GM12878 (cell line): ENCODE data around the gene SINHCAF. TPM values are rescaled to one million over a fixed set of nuclear protein-coding genes. Genes with fewer than 3 reads are reported as not detected.

Experiments
- ATAC-seq: fragments of 200-7000 bp; cut with Tn5 transposase; 3 replicates; pipeline ENCODE4 v1.9.1; 2020; ENCODE audit warnings: mild to moderate bottlenecking, moderate library complexity
- BruUV-seq: library from RNA; stranded (reverse); fragments of 400-500 nt; replicated peaks from 2 replicates; lab custom pipeline; 2021; lab: Mats Ljungman, UMichigan
- CTCF ChIA-PET: fragments of 300-600 bp; sonication (Branson Sonifier 250); formaldehyde crosslinking; extraction: SDS; loops from one replicate; lab custom pipeline; 2021; ENCODE audit warnings: inconsistent platforms; lab: Yijun Ruan, JAX
- POLR2A ChIA-PET: fragments of 350-600 bp; formaldehyde crosslinking; extraction: SDS; loops from one replicate; lab custom pipeline; 2021; ENCODE audit warnings: inconsistent platforms; lab: Charles Lee
- RAD21 ChIA-PET: fragments of 300-600 bp; sonication (Branson Sonifier 250); formaldehyde crosslinking; loops from one replicate; lab custom pipeline; 2023; ENCODE audit warnings: antibody characterized with exemption; ENCODE audit not compliant: unreplicated experiment; lab: Charles Lee
- SMC1A ChIA-PET: fragments of 300-600 bp; sonication (Branson Sonifier 250); formaldehyde crosslinking; loops from one replicate; lab custom pipeline; 2023; ENCODE audit not compliant: unreplicated experiment, uncharacterized antibody; lab: Charles Lee
- DNase-seq: peaks from one replicate; pipeline ENCODE4 v3.0.0-alpha.2; 2011; ENCODE audit warnings: low read depth, low spot score
- FAIRE-seq: peaks from 3 replicates; lab custom pipeline; 2011; peaks lifted over from hg19 to GRCh38; lab: Jason Lieb, UNC
- H2AFZ ChIP-seq: 2 replicates; pipeline ENCODE4 v1.6.0; 2011; ENCODE audit warnings: low read depth, low read length, control low read depth; ENCODE audit not compliant: control insufficient read depth
- H3K27ac ChIP-seq: 2 replicates; pipeline ENCODE4 v1.5.1; 2011; ENCODE audit warnings: control low read depth; ENCODE audit not compliant: control insufficient read depth, insufficient read depth
- H3K27me3 ChIP-seq, 2 experiments: replicated peaks in 1 of 2; 2 replicates each; pipeline versions ENCODE4 v1.6.0 to v1.6.1; 2011; ENCODE audit warnings: low read length in 1 of 2; ENCODE audit not compliant: control insufficient read depth in 2 of 2, insufficient read depth in 2 of 2
- H3K36me3 ChIP-seq, 2 experiments: 2 replicates each; pipeline ENCODE4 v1.5.1; 2011; ENCODE audit warnings: low read length in 1 of 2; ENCODE audit not compliant: control insufficient read depth in 2 of 2, insufficient read depth in 2 of 2
- H3K4me1 ChIP-seq: 2 replicates; pipeline ENCODE4 v1.6.1; 2011; ENCODE audit warnings: mild to moderate bottlenecking, low read length, moderate library complexity, mixed read lengths; ENCODE audit not compliant: control insufficient read depth, insufficient read depth
- H3K4me2 ChIP-seq: 2 replicates; pipeline ENCODE4 v1.6.0; 2011; ENCODE audit warnings: control low read depth; ENCODE audit not compliant: control insufficient read depth, insufficient read depth
- H3K4me3 ChIP-seq: fragments of 200-600 bp; sonication (generic); 2 replicates; pipeline ENCODE4 v1.5.1; 2016
- H3K79me2 ChIP-seq: 2 replicates; pipeline ENCODE4 v1.6.0; 2011; ENCODE audit warnings: low read length; ENCODE audit not compliant: control insufficient read depth, insufficient read depth
- H3K9ac ChIP-seq: 2 replicates; pipeline ENCODE4 v1.8.0; 2011; ENCODE audit warnings: low read length, control low read depth, mixed read lengths; ENCODE audit not compliant: control insufficient read depth, insufficient read depth
- H3K9me3 ChIP-seq: replicated peaks from 3 replicates; pipeline ENCODE4 v1.5.1; 2011; ENCODE audit warnings: mild to moderate bottlenecking, low read length; ENCODE audit not compliant: control insufficient read depth, insufficient read depth
- H4K20me1 ChIP-seq: 2 replicates; pipeline ENCODE4 v1.6.0; 2011; ENCODE audit not compliant: control insufficient read depth, insufficient read depth
- CHD4 ChIP-seq: fragments of 200-600 bp; sonication (generic); IDR thresholded peaks from 2 replicates; pipeline ENCODE4 v1.6.1; 2016; ENCODE audit warnings: mild to moderate bottlenecking
- CREB1 ChIP-seq: IDR thresholded peaks from 2 replicates; pipeline ENCODE4 v1.6.1; 2012; ENCODE audit warnings: low read depth, mild to moderate bottlenecking, inconsistent platforms
- FOXM1 ChIP-seq: IDR thresholded peaks from 2 replicates; pipeline ENCODE4 v1.6.1; 2012; ENCODE audit warnings: low read depth, mild to moderate bottlenecking, inconsistent platforms, low read length, moderate library complexity
- KLF5 ChIP-seq: fragments of 450-650 bp; IDR thresholded peaks from 2 replicates; pipeline ENCODE4 v1.6.1; 2014; ENCODE audit warnings: mild to moderate bottlenecking; ENCODE audit not compliant: partially characterized antibody
- MEF2A ChIP-seq: IDR thresholded peaks from 2 replicates; pipeline ENCODE4 v1.6.1; 2011; ENCODE audit warnings: low read depth, mild to moderate bottlenecking, low read length, moderate library complexity; ENCODE audit not compliant: insufficient read depth
- NFXL1 ChIP-seq: fragments of 450-650 bp; IDR thresholded peaks from 2 replicates; pipeline ENCODE4 v1.6.1; 2017; ENCODE audit warnings: antibody characterized with exemption, mild to moderate bottlenecking, borderline replicate concordance
- SMAD1 ChIP-seq: fragments of 450-650 bp; IDR thresholded peaks from 2 replicates; pipeline ENCODE4 v1.6.1; 2018; ENCODE audit warnings: mild to moderate bottlenecking, low read depth; ENCODE audit not compliant: partially characterized antibody
- TCF3 ChIP-seq: IDR thresholded peaks from 2 replicates; pipeline ENCODE4 v1.6.1; 2012; ENCODE audit warnings: low read depth, mild to moderate bottlenecking, low read length, borderline replicate concordance; ENCODE audit not compliant: insufficient read depth
- WGBS: methylation state at CpG from one replicate; pipeline ENCODE4 v1.1.6; 2016; ENCODE audit warnings: low lambda C conversion rate; ENCODE audit not compliant: insufficient replicate concordance, insufficient coverage; ENCODE audit errors: missing lambda C conversion rate; 5-methylcytosine and 5-hydroxymethylcytosine counted together
- in situ Hi-C: fragments of 300-500 bp; cut with MboI; formaldehyde crosslinking; loops from 9 replicates; pipeline ENCODE4 v1.14.3; 2018; ENCODE audit warnings: mixed read lengths
- intact Hi-C: fragments of 100-400 bp; cut with micrococcal nuclease; formaldehyde crosslinking; loops from one replicate; pipeline ENCODE4 v1.14.2; 2022; ENCODE audit not compliant: unreplicated experiment
- polyA plus RNA-seq, 11 experiments: library from polyadenylated mRNA; depleted of rRNA in 4 of 11; unstranded in 6 of 11; stranded (reverse) in 5 of 11; fragments of >200 nt; fragmentation: Nextera tagmentation in 4 of 11; fragmentation: Illumina TruSeq in 1 of 11; extraction: Ambion mirVana in 4 of 11; extraction: Trizol in 1 of 11; gene quantifications; 1 replicate in 1 of 11; 2 replicates in 10 of 11; pipeline versions ENCODE4 v1.2.1 to v1.2.3, GENCODE V29; 2011 to 2016; ENCODE audit warnings: inconsistent platforms in 2 of 11, missing spikeins in 2 of 11, low read depth in 1 of 11
- total RNA-seq, 4 experiments: library from RNA; depleted of rRNA in 3 of 4; stranded (reverse); fragments of >200 nt in 3 of 4; fragmentation: Illumina TruSeq in 1 of 4; extraction: Trizol in 1 of 4; gene quantifications; 2 replicates each; pipeline versions ENCODE4 v1.2.1 to v1.2.3, GENCODE V29; 2013 to 2021
- TF ChIP-seq, protein P1 (sequence below): IDR thresholded peaks from 2 replicates; pipeline ENCODE4 v1.6.1; 2011; ENCODE audit warnings: borderline replicate concordance, low read depth, mild to moderate bottlenecking, moderate library complexity, mixed read lengths, low read length; ENCODE audit not compliant: insufficient read depth; ENCODE audit errors: extremely low read length
- TF ChIP-seq, protein P2 (sequence below): fragments of 450-650 bp; IDR thresholded peaks from 2 replicates; pipeline ENCODE4 v1.6.1; 2016; ENCODE audit warnings: mild to moderate bottlenecking, moderate library complexity, borderline replicate concordance
- TF ChIP-seq, protein P3 (sequence below): fragments of 150-350 bp; IDR thresholded peaks from 2 replicates; pipeline ENCODE4 v1.6.1; 2016; ENCODE audit warnings: low read depth, low read length
- TF ChIP-seq, protein P4 (sequence below): fragments of 450-650 bp; formaldehyde crosslinking; IDR thresholded peaks from 2 replicates; pipeline ENCODE4 v1.4.0; 2020; ENCODE audit warnings: mild to moderate bottlenecking, moderate library complexity

The SINHCAF gene
- total and polyA plus RNA-seq, 10 of the 15 experiments (the other 5 are each of a cell fraction or from before 2014, with no cell fraction given): 60.4 to 156 (median 90.3) TPM

DNA sequence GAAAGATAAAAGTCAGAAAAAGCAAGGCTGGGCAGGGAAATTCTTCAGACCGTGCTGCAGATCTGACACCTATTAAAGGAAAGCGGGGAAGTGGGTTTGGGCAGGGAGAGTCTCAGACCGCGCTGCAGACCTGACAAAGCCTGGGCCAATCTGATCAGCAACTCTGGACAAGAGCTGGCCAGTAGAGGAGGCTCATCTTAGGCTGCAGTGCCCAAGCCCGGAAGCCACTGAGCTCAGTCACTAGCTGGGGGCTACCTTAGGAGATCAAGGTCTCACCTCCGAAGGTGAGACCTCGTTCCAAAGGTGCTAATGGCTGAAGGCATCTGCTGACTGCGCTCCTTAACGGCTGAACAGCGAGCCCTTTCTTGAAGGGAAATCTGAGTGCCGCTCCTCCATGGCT lies 60.2 kb downstream of the SINHCAF start:
- no peaks in the 10 kb centered on the region for H3K27me3 ChIP-seq
- ChIA-PET POLR2A (no interaction called here), CTCF (interaction anchor here (1.5 kb wide), 1 partner anchor 14 kb away, joined by 5 read pairs; no protein-coding TSS in a partner anchor), SMC1A (no interaction called here), RAD21 (no interaction called here)
- no peaks in the 10 kb centered on the region for H3K4me1 ChIP-seq
- H3K9ac ChIP-seq: no peak overlapping the region
- no peaks in the 10 kb centered on the region for H3K9me3 ChIP-seq
- H2AFZ ChIP-seq: no peak overlapping the region
- H3K4me3 ChIP-seq: no peak overlapping the region
- no peak overlapping the region for H3K27ac ChIP-seq
- no peaks in the 10 kb centered on the region for H3K36me3 ChIP-seq
- DNase-seq: no peak
- in situ Hi-C loops: no loop called here
- no peak for ATAC-seq
- H3K4me2 ChIP-seq: no peak overlapping the region
- BruUV-seq: no TSS peak
- FAIRE-seq: no peak
- no peaks in the 10 kb centered on the region for H3K79me2 ChIP-seq
- WGBS: 93% methylated on average over 11 of the region's 11 CpGs
- intact Hi-C loops: no loop called here
- no peaks in the 10 kb centered on the region for H4K20me1 ChIP-seq
- TF ChIP-seq NFXL1 (no peak), KLF5 (no peak), FOXM1 (no peak), CREB1 (no peak), MEF2A (no peak), SMAD1 (no peak), CHD4 (no peak), TCF3 (no peak)
- TF ChIP-seq, protein P1, sequence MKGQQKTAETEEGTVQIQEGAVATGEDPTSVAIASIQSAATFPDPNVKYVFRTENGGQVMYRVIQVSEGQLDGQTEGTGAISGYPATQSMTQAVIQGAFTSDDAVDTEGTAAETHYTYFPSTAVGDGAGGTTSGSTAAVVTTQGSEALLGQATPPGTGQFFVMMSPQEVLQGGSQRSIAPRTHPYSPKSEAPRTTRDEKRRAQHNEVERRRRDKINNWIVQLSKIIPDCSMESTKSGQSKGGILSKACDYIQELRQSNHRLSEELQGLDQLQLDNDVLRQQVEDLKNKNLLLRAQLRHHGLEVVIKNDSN: no peak
- TF ChIP-seq, protein P2, sequence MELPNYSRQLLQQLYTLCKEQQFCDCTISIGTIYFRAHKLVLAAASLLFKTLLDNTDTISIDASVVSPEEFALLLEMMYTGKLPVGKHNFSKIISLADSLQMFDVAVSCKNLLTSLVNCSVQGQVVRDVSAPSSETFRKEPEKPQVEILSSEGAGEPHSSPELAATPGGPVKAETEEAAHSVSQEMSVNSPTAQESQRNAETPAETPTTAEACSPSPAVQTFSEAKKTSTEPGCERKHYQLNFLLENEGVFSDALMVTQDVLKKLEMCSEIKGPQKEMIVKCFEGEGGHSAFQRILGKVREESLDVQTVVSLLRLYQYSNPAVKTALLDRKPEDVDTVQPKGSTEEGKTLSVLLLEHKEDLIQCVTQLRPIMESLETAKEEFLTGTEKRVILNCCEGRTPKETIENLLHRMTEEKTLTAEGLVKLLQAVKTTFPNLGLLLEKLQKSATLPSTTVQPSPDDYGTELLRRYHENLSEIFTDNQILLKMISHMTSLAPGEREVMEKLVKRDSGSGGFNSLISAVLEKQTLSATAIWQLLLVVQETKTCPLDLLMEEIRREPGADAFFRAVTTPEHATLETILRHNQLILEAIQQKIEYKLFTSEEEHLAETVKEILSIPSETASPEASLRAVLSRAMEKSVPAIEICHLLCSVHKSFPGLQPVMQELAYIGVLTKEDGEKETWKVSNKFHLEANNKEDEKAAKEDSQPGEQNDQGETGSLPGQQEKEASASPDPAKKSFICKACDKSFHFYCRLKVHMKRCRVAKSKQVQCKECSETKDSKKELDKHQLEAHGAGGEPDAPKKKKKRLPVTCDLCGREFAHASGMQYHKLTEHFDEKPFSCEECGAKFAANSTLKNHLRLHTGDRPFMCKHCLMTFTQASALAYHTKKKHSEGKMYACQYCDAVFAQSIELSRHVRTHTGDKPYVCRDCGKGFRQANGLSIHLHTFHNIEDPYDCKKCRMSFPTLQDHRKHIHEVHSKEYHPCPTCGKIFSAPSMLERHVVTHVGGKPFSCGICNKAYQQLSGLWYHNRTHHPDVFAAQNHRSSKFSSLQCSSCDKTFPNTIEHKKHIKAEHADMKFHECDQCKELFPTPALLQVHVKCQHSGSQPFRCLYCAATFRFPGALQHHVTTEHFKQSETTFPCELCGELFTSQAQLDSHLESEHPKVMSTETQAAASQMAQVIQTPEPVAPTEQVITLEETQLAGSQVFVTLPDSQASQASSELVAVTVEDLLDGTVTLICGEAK: no peak
- TF ChIP-seq, protein P3, sequence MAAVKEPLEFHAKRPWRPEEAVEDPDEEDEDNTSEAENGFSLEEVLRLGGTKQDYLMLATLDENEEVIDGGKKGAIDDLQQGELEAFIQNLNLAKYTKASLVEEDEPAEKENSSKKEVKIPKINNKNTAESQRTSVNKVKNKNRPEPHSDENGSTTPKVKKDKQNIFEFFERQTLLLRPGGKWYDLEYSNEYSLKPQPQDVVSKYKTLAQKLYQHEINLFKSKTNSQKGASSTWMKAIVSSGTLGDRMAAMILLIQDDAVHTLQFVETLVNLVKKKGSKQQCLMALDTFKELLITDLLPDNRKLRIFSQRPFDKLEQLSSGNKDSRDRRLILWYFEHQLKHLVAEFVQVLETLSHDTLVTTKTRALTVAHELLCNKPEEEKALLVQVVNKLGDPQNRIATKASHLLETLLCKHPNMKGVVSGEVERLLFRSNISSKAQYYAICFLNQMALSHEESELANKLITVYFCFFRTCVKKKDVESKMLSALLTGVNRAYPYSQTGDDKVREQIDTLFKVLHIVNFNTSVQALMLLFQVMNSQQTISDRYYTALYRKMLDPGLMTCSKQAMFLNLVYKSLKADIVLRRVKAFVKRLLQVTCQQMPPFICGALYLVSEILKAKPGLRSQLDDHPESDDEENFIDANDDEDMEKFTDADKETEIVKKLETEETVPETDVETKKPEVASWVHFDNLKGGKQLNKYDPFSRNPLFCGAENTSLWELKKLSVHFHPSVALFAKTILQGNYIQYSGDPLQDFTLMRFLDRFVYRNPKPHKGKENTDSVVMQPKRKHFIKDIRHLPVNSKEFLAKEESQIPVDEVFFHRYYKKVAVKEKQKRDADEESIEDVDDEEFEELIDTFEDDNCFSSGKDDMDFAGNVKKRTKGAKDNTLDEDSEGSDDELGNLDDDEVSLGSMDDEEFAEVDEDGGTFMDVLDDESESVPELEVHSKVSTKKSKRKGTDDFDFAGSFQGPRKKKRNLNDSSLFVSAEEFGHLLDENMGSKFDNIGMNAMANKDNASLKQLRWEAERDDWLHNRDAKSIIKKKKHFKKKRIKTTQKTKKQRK: no peak
- TF ChIP-seq, protein P4, sequence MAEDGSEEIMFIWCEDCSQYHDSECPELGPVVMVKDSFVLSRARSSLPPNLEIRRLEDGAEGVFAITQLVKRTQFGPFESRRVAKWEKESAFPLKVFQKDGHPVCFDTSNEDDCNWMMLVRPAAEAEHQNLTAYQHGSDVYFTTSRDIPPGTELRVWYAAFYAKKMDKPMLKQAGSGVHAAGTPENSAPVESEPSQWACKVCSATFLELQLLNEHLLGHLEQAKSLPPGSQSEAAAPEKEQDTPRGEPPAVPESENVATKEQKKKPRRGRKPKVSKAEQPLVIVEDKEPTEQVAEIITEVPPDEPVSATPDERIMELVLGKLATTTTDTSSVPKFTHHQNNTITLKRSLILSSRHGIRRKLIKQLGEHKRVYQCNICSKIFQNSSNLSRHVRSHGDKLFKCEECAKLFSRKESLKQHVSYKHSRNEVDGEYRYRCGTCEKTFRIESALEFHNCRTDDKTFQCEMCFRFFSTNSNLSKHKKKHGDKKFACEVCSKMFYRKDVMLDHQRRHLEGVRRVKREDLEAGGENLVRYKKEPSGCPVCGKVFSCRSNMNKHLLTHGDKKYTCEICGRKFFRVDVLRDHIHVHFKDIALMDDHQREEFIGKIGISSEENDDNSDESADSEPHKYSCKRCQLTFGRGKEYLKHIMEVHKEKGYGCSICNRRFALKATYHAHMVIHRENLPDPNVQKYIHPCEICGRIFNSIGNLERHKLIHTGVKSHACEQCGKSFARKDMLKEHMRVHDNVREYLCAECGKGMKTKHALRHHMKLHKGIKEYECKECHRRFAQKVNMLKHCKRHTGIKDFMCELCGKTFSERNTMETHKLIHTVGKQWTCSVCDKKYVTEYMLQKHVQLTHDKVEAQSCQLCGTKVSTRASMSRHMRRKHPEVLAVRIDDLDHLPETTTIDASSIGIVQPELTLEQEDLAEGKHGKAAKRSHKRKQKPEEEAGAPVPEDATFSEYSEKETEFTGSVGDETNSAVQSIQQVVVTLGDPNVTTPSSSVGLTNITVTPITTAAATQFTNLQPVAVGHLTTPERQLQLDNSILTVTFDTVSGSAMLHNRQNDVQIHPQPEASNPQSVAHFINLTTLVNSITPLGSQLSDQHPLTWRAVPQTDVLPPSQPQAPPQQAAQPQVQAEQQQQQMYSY: no peak
